HG03378 (cell line): ENCODE measurements around the gene DDR2.

Experiments used
- ATAC-seq: cut with Tn5 transposase; IDR thresholded peaks from one replicate; pipeline ENCODE4 v1.9.1; 2021; ENCODE audit warnings: mild to moderate bottlenecking, moderate library complexity; ENCODE audit not compliant: unreplicated experiment

The DDR2 gene

DNA sequence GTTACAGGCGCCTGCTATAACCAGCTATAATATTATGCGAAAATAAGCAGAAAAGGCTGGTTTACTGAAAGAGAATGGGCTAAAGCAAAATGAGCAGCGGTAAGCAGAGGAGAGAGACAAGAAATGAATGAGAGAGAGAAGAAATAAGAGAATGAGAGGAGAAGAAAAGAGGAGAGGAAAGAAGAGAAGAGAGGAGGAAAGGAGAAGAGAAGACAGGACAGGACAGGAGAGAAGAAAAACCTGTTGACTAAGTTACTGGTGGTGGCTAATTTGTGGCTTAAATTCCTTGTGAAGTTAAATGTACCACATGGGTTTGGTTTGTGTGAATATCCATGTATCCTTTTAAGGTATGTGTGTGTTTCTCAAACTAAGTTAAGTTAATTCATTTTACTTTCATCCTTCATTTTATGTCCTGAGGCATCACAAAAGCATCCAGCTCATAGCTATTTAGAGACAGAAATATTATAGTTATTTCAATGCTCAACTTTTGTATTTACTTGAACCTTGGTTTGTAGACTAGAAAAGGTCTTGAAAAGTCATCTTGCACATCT is 3.1 kb upstream of the DDR2 start:
- ATAC-seq = no peak

DNA sequence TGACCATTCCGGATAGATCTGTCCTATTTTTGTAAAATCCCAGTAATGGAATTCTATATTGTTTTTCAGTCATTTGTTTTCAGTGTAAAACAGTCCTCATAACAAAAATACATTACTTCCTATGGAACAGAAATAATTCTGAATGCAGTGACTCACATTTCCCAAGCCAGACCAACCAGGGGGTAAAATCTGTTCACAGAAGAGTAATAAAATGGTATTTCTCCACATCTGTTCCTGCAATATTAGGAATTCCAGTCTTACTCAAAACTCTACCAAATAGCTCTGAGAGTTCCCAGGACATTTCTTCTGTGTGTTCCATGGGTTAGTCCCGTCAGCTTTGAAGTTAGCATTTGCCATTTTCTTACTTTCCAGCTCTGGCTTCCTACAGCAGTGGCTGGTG is 2.6 kb upstream of the DDR2 start:
- ATAC-seq = no peak

DNA sequence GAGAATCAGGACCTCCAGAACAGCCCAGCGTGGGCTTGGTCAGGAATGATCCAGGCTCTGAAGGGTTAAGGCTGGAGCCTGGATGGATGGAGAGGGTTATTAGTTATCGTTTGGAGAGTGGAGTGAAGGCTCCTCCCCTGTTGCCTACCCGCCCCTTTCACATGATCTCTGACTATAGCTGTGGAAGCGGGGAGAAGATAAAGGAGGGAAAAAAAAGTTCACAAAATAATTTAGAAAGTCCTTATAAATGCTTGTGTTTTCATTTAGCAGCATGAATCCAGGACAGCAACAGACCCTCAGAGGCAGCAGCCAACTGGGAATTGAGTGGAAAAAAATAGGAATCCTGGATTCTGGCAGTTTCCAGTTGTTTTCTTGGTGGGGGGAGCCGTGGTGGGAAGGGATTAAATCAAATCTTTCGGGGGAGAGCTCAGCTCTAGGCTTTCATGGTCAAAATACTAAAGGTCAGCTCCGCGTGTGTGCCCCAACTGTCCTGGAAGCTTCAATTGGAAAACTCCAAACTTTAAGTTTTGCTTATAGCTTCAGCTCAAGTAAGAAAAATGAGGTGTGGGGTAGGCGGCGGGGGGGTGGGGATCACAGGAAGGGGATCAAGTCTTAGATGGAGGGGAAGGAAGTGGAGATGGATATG is 595 bp upstream of the DDR2 start:
- no peak for ATAC-seq

DNA sequence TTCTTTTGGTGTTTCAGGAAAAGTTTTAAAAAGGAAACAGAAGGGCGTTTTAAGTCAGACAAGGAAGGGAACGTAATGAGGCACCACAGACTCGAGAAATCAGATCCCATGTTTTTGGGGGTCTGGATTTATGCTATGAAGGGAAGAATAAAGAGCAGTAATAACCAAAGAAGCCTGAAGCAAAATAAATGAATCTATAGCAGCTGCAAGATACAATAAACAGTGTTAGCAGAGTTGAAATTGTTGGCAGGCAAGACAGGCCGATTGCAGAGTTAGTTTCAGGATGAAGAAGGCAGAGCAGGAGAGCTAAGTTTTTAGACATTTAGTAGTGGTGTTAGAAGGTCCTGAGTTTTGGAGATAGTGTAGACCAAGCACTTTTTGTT is 425 bp downstream of the DDR2 start:
- no peak for ATAC-seq

DNA sequence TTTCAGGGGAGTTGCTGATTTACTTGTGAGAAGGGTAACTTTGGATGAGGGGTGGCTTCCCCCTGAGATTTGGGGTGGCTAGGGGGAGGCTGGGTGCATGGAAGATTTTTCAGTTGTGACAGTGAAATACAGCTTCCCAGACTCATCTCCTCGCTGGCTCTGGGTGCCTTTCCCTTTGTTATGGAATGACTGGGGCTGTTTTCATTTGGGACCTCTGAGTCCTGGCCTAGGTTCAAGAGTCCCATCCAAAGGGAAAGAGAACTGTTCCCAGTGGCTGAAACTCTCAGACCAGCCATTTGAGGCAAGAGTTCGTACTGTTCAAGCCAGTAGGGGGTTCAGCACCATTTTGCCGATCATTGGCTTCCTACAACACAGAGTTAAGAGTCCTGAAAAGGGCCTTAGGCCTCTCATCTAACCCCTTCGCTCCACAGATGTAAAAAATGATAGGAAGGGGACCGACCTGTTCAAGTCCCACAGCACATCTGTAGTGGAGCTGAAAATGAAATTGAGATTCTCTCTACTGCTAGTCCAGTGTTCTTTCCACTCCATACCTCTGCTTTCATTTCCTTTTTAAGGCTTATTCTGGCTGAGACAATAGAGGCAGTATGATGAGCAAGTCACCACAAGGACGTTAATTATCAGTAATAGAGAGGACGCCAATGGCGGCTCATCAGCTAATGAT is 958 bp downstream of the DDR2 start:
- ATAC-seq = no peak

DNA sequence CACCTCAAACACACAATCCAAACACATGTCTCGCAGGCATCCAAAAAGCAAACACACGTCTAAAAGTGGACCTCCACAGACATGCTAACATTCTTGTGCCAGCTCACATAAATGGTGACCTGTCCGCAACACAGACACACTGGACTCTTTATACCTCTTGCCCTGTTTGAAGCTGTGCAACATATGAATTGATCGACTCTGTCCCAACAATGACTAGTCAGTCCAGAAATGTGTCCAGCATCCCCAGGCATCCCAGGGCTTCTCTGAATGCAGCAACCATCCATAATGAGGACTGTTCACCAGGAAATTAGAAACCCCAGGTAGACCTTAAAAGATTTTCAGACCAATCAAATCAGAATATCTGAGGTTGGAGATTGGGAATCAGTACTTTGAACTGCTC is 3.2 kb downstream of the DDR2 start:
- no peak for ATAC-seq

DNA sequence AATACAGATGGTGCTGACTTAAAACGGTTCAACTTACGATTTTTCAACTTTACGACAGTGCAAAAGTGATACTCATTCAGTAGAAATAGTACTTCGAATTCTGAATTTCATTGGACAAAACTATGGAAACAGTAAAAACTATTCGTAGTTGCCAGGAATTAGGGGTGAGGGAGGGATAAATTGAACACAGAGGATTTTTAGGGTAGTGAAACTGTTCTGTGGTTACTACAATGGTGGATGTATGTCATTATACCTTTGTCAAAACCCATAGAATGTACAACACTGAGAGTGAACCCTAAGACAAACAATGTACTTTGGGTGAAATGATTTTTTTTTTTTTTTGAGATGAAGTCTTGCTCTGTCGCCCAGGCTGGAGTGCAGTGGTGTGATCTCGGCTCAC is 7.5 kb downstream of the DDR2 start:
- ATAC-seq = peak; percentile 58

DNA sequence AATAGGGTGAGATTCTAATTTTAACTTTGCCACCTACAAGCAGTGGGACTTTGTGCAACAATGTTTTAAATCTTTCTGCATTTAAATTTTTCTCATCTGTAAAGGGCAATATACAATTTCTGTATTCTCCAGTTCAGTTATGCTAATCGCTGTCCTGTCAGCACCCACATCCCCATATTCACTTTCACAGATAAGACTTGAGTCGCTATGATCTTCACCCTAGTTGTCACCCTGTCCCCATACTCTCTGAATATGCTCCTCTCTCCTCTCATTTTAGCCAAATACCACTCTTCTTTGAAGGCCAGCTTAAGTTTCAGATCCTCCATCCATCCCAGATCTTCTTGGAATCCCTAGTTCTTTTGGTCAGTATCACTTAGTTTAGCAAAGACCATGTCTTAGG is 8.8 kb downstream of the DDR2 start:
- ATAC-seq = no peak

DNA sequence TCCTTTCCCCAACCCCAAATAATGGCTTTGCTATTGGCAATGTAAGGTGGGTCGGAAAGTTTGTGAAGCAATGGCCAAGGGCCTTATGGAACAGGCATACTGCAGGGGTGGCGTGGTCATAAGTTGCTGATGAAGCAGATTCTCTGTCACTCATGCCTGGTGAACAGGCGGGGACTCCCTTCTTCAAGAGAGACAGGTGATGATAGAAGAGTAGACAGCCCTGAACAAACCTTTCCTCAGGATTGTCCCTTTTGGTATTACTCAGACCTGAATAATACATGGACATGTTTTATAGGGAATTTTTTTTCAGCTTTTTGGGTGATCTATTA is 12.7 kb downstream of the DDR2 start:
- no peak for ATAC-seq

DNA sequence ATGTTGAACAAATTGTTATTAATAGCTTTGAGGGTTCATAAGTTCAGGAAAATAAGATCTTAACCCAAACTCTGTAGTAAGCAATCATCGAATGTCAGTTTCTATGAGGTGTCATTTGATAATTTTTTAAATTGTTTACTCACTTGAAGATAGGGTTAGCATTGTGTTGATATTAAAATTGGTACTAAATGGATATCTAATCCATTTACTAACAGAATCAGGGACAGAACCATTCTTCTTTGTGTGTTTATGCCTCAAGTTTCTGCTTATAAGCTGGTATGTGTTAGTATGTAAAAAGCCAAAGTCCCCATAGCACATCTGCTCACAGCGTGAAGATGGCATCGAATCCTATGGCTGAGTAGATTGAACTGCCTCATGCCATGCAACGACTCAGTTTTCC is 13.4 kb downstream of the DDR2 start:
- ATAC-seq = no peak

DNA sequence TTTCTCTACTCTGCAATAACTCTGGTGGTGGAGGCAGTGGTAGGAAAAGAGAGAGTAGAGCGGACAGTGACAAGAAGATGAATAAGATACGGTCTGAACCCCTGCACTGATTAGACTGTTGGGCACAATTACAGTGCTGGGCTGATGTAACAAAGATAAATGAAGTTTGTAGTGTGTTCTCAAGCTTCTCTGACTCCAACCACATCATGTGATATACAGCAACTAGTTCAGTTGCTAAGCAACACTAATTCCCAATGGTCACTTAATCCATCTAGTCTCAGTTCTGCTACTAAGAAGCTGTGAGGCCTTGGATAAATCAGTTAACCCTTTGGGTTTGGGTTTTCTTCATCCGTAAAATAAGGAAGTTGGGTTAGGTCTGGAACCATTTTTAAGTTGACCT is 17.3 kb downstream of the DDR2 start:
- ATAC-seq = no peak

DNA sequence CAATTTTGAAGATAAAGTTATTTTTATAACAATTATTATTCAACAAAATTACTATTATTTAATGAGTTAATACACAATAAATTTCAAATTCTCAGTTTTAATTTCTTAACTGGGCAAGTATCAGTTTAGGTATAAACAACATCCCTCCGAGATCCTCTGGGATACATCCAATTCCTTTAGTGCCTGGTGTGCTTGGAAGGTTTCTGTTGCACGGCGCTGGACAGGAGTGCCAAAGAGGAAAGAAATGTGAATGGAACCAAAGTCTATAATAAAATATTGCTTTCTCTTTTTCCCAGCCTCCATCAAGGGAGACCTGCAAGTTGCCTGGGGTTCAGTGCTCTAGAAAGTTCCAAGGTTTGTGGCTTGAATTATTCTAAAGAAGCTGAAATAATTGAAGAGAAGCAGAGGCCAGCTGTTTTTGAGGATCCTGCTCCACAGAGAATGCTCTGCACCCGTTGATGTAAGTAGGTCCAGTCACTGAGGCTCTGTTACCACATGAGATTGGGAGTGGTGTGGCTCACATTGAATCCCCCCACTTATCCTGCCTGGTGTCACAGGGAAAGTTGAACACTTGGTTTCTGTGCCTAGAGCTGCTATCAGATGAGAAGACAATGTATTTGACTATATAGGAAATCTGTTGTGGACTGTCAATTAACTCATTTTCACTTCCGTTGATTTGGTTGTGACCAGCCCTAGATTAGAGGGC is 22.8 kb downstream of the DDR2 start:
- no peak for ATAC-seq

DNA sequence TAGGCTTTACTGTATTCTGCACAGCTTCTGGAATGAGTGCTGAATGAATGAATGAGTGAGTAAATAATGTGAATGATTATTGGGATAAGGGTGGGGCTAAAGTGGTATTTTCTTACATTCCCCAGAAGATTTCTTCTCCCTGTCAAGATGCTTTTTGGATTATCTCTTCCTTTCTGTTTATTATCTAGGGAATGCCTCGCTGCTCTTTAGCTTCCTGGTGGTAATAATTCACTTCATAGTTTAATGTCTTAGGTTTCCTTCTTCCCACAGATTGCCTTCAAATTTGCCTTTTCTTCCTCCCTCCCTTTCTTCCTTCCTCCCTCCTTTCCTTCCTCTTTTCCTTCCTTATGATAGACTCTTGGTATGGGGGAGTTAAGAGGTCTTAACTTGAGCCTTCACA is 24.0 kb downstream of the DDR2 start:
- no peak for ATAC-seq

DNA sequence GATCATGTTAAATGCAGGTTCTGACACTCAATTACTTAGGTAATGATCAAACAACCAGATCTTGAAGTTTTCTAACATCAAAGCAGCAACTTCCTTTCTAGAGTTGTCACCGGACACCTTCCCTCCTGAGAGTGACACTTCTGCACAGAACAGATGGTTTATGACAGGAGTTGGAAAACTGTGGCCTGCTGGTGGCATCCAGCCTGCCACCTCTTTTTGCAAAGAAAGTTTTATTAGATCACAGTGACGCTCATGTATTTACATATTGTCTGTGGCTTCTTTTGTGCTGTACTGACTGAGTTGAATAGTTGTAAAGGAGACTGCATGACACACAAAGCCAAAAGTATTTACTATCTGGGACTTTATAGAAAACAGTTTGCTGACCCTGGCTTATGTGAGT is 28.3 kb downstream of the DDR2 start:
- no peak for ATAC-seq

DNA sequence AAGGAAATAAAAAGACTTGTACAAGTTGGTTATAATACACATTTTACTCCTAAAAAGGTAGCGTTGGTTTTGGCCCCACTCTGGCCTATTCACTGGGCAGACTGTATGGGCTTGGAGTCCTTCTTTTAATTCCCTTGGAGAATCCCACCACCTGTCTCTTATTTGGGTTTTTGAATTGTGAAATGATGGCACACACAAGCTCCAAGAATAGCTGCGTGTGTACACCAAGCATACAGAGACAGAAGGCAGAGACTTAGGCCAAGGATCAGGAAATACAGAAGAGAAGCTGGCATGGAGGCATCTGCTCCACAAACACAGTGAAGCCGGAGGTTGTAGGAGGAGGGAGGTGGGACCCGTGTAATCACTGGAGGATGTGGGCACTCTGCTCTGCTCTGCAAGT is 29.1 kb downstream of the DDR2 start:
- ATAC-seq = no peak

DNA sequence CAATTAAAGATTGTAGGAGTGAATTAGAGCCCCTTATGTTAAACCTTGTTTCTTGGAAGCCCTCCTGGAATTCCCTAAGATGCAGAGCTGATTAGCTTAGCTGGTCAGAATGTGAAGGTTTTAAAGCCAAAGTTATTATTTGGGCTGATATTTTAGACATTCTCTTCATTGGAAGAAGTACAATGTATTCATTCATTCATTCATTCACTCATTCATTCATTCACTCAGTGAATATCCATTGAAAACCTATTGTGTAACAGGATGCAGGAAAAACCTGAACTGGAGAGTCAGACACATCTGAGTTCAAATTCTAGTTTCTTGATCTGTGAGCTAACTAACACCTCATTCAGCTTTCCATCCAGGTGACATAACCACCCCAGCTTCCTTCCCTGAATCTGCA is 29.7 kb downstream of the DDR2 start:
- ATAC-seq = no peak

DNA sequence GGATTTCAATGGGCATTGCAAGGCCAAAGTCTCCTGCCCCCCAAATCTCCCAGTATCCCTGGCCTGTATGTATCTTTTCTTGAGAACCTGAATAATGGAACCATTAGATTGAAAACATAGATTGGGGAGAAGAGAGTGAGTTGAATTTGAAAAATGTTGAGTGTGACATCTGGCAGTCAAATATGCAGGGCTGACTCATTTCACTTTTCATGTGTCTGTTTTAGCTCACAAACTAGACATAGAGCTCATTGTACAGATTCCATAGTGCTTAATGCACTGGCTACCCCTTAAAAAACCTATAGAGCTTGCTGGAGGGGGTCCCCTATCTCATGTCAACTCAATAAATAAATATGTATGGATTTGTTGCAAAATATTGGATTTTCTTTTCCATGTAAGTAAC is 30.8 kb downstream of the DDR2 start:
- ATAC-seq = peak; percentile 71

DNA sequence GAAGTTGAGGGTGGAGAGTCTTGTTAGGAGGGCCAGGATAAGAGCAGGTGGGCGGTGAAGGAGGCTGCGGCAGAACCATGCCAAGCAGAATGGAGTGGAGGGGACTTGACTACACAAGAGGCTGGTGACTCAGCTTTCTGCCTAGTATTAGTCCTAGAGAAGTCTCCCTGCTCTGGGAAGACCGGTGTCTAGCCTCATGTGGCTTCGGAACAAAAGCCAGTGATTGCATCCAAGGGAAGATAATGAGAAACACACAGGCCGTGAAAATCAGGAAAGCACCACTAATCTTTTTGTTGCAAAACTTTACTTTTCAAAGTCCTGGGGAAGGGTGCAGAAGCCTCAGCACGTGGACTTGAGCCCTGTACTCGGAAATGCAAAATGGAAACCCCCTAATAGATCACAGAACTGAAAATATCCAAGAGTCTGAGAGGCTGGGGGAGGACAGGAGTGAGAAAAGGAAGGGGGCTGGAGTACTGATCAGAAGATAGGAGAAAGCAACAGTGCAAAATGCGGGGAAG is 31.4 kb downstream of the DDR2 start:
- no peak for ATAC-seq

DNA sequence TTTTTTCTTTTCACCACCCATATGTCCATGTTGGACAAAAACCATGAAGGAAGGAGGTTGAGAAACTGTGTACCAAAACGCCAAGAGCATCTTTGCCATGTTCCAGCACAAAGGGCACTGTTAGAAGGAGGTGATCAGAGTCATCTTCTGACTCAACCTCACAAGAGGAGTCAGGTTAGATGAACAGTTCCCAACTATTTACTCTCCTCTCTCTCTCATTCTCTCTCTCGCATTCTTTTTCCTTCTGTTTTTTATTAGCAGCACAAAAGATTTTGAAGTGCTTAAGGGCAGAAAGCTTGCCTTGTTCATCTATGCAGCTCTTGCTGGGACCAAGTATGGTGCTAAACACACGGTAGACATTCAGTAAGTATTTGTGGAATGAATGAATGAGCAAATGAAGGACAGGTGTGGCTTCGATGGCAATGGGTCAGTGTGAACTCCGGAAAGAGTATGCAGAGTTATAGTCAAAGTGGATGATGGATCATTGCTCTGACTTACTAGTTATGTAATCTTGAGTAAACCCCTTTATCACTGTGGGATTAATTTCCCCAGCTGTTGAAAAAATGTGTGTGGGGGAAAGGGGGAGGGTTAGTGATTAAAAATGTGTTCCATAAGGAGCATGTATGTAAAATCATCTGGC is 33.9 kb downstream of the DDR2 start:
- ATAC-seq = no peak

DNA sequence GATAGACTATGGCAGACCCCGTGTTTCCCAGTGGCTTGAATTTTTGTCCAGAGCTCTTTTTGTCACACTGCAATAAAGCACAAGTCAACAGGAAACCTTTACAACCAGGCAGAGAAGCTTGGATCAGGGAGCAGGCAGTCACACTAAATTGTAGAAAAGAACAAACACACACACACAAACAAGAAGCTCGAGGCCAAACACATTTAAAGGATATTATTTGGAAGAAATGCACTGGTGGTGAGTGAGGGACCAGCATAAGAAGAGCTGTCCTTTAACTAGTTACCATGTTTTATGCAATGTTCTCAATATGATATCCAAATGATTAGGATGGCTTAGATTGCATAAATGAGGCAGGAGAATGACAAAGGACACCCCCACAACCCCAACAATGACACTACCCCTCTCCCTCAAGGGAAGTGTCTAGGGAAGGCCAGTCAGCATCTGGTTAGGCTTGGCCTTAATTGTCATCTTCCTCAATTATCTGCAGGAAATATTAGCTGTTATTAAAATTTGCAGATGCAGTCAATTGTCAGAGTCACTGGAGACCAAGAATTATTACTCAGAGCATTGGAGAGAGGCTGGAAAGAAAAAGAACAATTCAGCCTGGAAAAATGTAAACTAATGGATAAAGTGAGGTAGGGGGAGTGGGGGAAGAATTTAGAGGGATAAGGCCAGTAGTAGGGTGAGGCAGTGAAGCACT is 35.3 kb downstream of the DDR2 start:
- ATAC-seq = no peak
